H1 (cell line): ENCODE results near the gene APOA4. TPM values are rescaled to one million over a fixed set of nuclear protein-coding genes. Genes with fewer than 3 reads are reported as not detected.

Experiments used
- CTCF ChIA-PET: fragments of 300-600 bp; sonication (Branson Sonifier 250); formaldehyde crosslinking; loops from one replicate; lab custom pipeline; 2021; ENCODE audit not compliant: partially characterized antibody; lab: Charles Lee
- POLR2A ChIA-PET: fragments of 300-600 bp; sonication (Branson Sonifier 250); formaldehyde crosslinking; loops from one replicate; lab custom pipeline; 2021; ENCODE audit warnings: inconsistent platforms; ENCODE audit not compliant: partially characterized antibody; lab: Charles Lee
- DNase-seq, 2 experiments: peaks; one replicate each; pipeline versions ENCODE4 v3.0.0 to v3.0.0-alpha.2; 2010 to 2022; ENCODE audit warnings: low spot score in 2 of 2, low read depth in 1 of 2, mixed read lengths in 1 of 2
- FAIRE-seq: peaks from 2 replicates; lab custom pipeline; 2011; peaks lifted over from hg19 to GRCh38; lab: Jason Lieb, UNC
- H2AFZ ChIP-seq: 2 replicates; pipeline ENCODE4 v1.8.1; 2012; ENCODE audit warnings: low read length, inconsistent platforms
- H2AK5ac ChIP-seq: 2 replicates; pipeline ENCODE4 v1.6.1; 2013; ENCODE audit warnings: low read depth, low read length
- H2BK120ac ChIP-seq: replicated peaks from 2 replicates; pipeline ENCODE3; 2013; ENCODE audit warnings: low read depth, low read length, inconsistent platforms
- H2BK12ac ChIP-seq: 2 replicates; pipeline ENCODE4 v1.6.1; 2013; ENCODE audit warnings: low read depth, low read length
- H2BK15ac ChIP-seq: 2 replicates; pipeline ENCODE4 v1.6.1; 2013; ENCODE audit warnings: low read length
- H2BK20ac ChIP-seq: 2 replicates; pipeline ENCODE4 v1.6.1; 2013; ENCODE audit warnings: low read length
- H2BK5ac ChIP-seq: 2 replicates; pipeline ENCODE4 v1.6.1; 2013; ENCODE audit warnings: low read depth, low read length
- H3K14ac ChIP-seq: 2 replicates; pipeline ENCODE4 v1.6.1; 2013; ENCODE audit warnings: inconsistent platforms; ENCODE audit not compliant: insufficient read length
- H3K18ac ChIP-seq: 2 replicates; pipeline ENCODE4 v1.6.1; 2013; ENCODE audit warnings: low read length; ENCODE audit errors: extremely low read depth
- H3K23ac ChIP-seq: 2 replicates; pipeline ENCODE4 v1.6.1; 2013; ENCODE audit warnings: inconsistent platforms; ENCODE audit not compliant: insufficient read length
- H3K23me2 ChIP-seq: 2 replicates; pipeline ENCODE4 v1.6.1; 2013; ENCODE audit warnings: low read depth, low read length
- H3K27ac ChIP-seq: 2 replicates; pipeline ENCODE4 v1.6.1; 2011; ENCODE audit warnings: low read depth, low read length, inconsistent platforms
- H3K27me3 ChIP-seq, 4 experiments: replicated peaks in 1 of 4; 1 replicate in 1 of 4; 2 replicates in 3 of 4; pipeline versions ENCODE4 v1.6.1 to v1.8.1; 2011 to 2013; ENCODE audit warnings: low read length in 3 of 4, mild to moderate bottlenecking in 3 of 4, inconsistent platforms in 2 of 4, mixed read lengths in 2 of 4, moderate library complexity in 1 of 4; ENCODE audit not compliant: control insufficient read depth in 3 of 4, insufficient read depth in 3 of 4; ENCODE audit errors: extremely low read depth in 1 of 4
- H3K36me3 ChIP-seq, 4 experiments: 2 replicates each; pipeline versions ENCODE4 v1.6.1 to v1.8.1; 2011 to 2013; ENCODE audit warnings: mild to moderate bottlenecking in 4 of 4, low read length in 3 of 4, moderate library complexity in 2 of 4, control low read depth in 1 of 4, inconsistent platforms in 1 of 4; ENCODE audit not compliant: insufficient read depth in 4 of 4, control insufficient read depth in 2 of 4
- H3K4ac ChIP-seq: replicated peaks from 2 replicates; pipeline ENCODE3; 2013; ENCODE audit warnings: low read length, low read depth, mixed read lengths, inconsistent platforms; ENCODE audit not compliant: insufficient read length
- H3K4me1 ChIP-seq, 4 experiments: replicated peaks in 1 of 4; 1 replicate in 1 of 4; 2 replicates in 3 of 4; pipeline versions ENCODE4 v1.6.1 to v1.8.1; 2011 to 2013; ENCODE audit warnings: low read length in 3 of 4, inconsistent platforms in 2 of 4, mixed read lengths in 1 of 4; ENCODE audit not compliant: insufficient read depth in 4 of 4, control insufficient read depth in 3 of 4
- H3K4me2 ChIP-seq, 2 experiments: 2 replicates each; pipeline versions ENCODE4 v1.6.1 to v1.8.1; 2011 to 2013; ENCODE audit warnings: low read depth in 2 of 2, low read length in 2 of 2, control low read depth in 1 of 2, inconsistent platforms in 1 of 2, mild to moderate bottlenecking in 1 of 2; ENCODE audit not compliant: insufficient read depth in 1 of 2
- H3K4me3 ChIP-seq, 4 experiments: fragments of 200-600, 300-600 bp in 1 of 4; sonication (generic), shearing (Covaris generic), sonication (Bioruptor Twin) in 1 of 4; 2 replicates each; pipeline versions ENCODE4 v1.5.1 to v1.8.1; 2011 to 2016; ENCODE audit warnings: low read length in 4 of 4, low read depth in 3 of 4, control low read depth in 2 of 4, inconsistent platforms in 2 of 4, mild to moderate bottlenecking in 2 of 4, mixed read lengths in 1 of 4, moderate library complexity in 1 of 4; ENCODE audit not compliant: insufficient read depth in 2 of 4; ENCODE audit errors: extremely low read depth in 1 of 4
- H3K56ac ChIP-seq: replicated peaks from 2 replicates; pipeline ENCODE3; 2013; ENCODE audit warnings: low read depth, mild to moderate bottlenecking, mixed read lengths, low read length, inconsistent platforms; ENCODE audit not compliant: insufficient read length
- H3K79me1 ChIP-seq: 2 replicates; pipeline ENCODE4 v1.6.1; 2013; ENCODE audit warnings: low read depth, low read length, control low read depth
- H3K79me2 ChIP-seq, 2 experiments: 2 replicates each; pipeline versions ENCODE4 v1.6.1 to v1.8.1; 2012 to 2013; ENCODE audit warnings: low read length in 2 of 2, mild to moderate bottlenecking in 2 of 2, inconsistent platforms in 1 of 2; ENCODE audit not compliant: insufficient read depth in 2 of 2, control insufficient read depth in 1 of 2
- H3K9ac ChIP-seq, 4 experiments: replicated peaks in 1 of 4; 1 replicate in 1 of 4; 2 replicates in 3 of 4; pipeline versions ENCODE4 v1.6.1 to v1.8.1; 2011 to 2013; ENCODE audit warnings: low read depth in 3 of 4, low read length in 3 of 4, control low read depth in 2 of 4, mild to moderate bottlenecking in 2 of 4, moderate library complexity in 2 of 4, inconsistent platforms in 1 of 4; ENCODE audit errors: extremely low read depth in 1 of 4
- H3K9me3 ChIP-seq, 2 experiments: 2 replicates each; pipeline versions ENCODE4 v1.6.1 to v1.8.1; 2012 to 2013; ENCODE audit warnings: mild to moderate bottlenecking in 2 of 2, moderate library complexity in 2 of 2, control low read depth in 1 of 2, inconsistent platforms in 1 of 2, low read depth in 1 of 2, low read length in 1 of 2, mixed read lengths in 1 of 2; ENCODE audit not compliant: insufficient read depth in 2 of 2
- H4K20me1 ChIP-seq, 2 experiments: replicated peaks in 1 of 2; 2 replicates each; pipeline versions ENCODE3 to v1.8.1; 2011 to 2013; ENCODE audit warnings: inconsistent platforms in 2 of 2, low read length in 2 of 2, mild to moderate bottlenecking in 1 of 2; ENCODE audit not compliant: insufficient read depth in 2 of 2, control insufficient read depth in 1 of 2
- H4K5ac ChIP-seq: 2 replicates; pipeline ENCODE4 v1.6.1; 2013; ENCODE audit warnings: low read length, low read depth, mixed read lengths, inconsistent platforms; ENCODE audit not compliant: insufficient read length
- H4K8ac ChIP-seq: 2 replicates; pipeline ENCODE4 v1.8.0; 2013; ENCODE audit warnings: mild to moderate bottlenecking, moderate library complexity, low read length, inconsistent platforms; ENCODE audit not compliant: insufficient read depth; ENCODE audit errors: extremely low read depth
- H4K91ac ChIP-seq: replicated peaks from 2 replicates; pipeline ENCODE3; 2013; ENCODE audit warnings: low read length, mixed read lengths, inconsistent platforms; ENCODE audit not compliant: insufficient read length
- BACH1 ChIP-seq: IDR thresholded peaks from 2 replicates; pipeline ENCODE4 v1.6.1; 2012; ENCODE audit warnings: low read length, improper control_type of control experiment
- CBX8 ChIP-seq: fragments of 300-800, 300-1000 bp; sonication (generic); IDR thresholded peaks from 2 replicates; pipeline ENCODE4 v1.7.1; 2016; ENCODE audit warnings: low read depth, low read length, borderline replicate concordance
- EP300 ChIP-seq, 2 experiments: IDR thresholded peaks; 1 replicate in 1 of 2; 2 replicates in 1 of 2; pipeline ENCODE4 v1.6.1; 2011 to 2012; ENCODE audit warnings: low read depth in 2 of 2, low read length in 2 of 2, mild to moderate bottlenecking in 2 of 2, borderline replicate concordance in 1 of 2, inconsistent platforms in 1 of 2, moderate library complexity in 1 of 2
- JUND ChIP-seq: IDR thresholded peaks from 2 replicates; pipeline ENCODE4 v1.6.1; 2011; ENCODE audit warnings: mild to moderate bottlenecking, improper control_type of control experiment, low read length
- NANOG ChIP-seq: IDR thresholded peaks from 2 replicates; pipeline ENCODE4 v1.6.1; 2011; ENCODE audit warnings: low read length, low read depth, mild to moderate bottlenecking, inconsistent platforms; ENCODE audit not compliant: insufficient read depth, poor library complexity, severe bottlenecking
- POLR2A ChIP-seq, 2 experiments: IDR thresholded peaks; 1 replicate in 1 of 2; 2 replicates in 1 of 2; pipeline ENCODE4 v1.6.1; 2011; ENCODE audit warnings: low read depth in 2 of 2, low read length in 2 of 2, mild to moderate bottlenecking in 2 of 2; ENCODE audit errors: control extremely low read depth in 1 of 2
- SIRT6 ChIP-seq: IDR thresholded peaks from one replicate; pipeline ENCODE4 v1.7.1; 2012; ENCODE audit warnings: low read length, inconsistent platforms
- TBP ChIP-seq: IDR thresholded peaks from 2 replicates; pipeline ENCODE4 v1.6.1; 2011; ENCODE audit warnings: low read depth, low read length, improper control_type of control experiment
- USF2 ChIP-seq: IDR thresholded peaks from 2 replicates; pipeline ENCODE4 v1.6.1; 2011; ENCODE audit warnings: low read length, improper control_type of control experiment
- WGBS, 2 experiments: shearing (Covaris generic) in 1 of 2; methylation state at CpG; one replicate each; pipeline versions ENCODE4 v1.1.6 to v1.1.7; 2013 to 2015; ENCODE audit warnings: low lambda C conversion rate in 2 of 2, mixed read lengths in 2 of 2, inconsistent platforms in 1 of 2, low coverage in 1 of 2, missing lambda C conversion rate in 1 of 2; ENCODE audit not compliant: insufficient replicate concordance in 2 of 2, insufficient coverage in 1 of 2, insufficient read length in 1 of 2; ENCODE audit errors: extremely low coverage in 1 of 2, missing lambda C conversion rate in 1 of 2; 5-methylcytosine and 5-hydroxymethylcytosine counted together
- polyA plus RNA-seq, 7 experiments: library from polyadenylated mRNA; depleted of rRNA in 3 of 7; stranded (reverse) in 5 of 7; unstranded in 2 of 7; fragments of >200 nt in 5 of 7; fragments of 200-250 nt in 2 of 7; gene quantifications; 1 replicate in 5 of 7; 2 replicates in 1 of 7; 4 replicates in 1 of 7; pipeline versions ENCODE4 v1.2.1 to v1.2.3, GENCODE V29; 2011 to 2013; ENCODE audit warnings: missing spikeins in 2 of 7, mixed read lengths in 2 of 7
- total RNA-seq: library from RNA; stranded (reverse); fragmentation: NEBNext Ultra II Directional; extraction: Animal tissue kit (Norgen Biotek cat#: 25700); gene quantifications from 2 replicates; pipeline ENCODE4 v1.2.1, GENCODE V29; 2021

Gene APOA4
- total and polyA plus RNA-seq, 2 of the 8 experiments (the other 6 are each of a cell fraction or from before 2014, with no cell fraction given), result not detected

GRCh38 chr11:116787436-116787785, 35.7 kb downstream of the APOA4 start:
- TF ChIP-seq JUND (no peak), SIRT6 (no peak), CBX8 (no peak), USF2 (no peak), TBP (no peak), BACH1 (no peak), NANOG (no peak), POLR2A (IDR thresholded peaks at IDR 0.05; ENCODE audit: control extremely low read depth in 1 of 2, low read depth in 2 of 2, low read length in 2 of 2) (no peak), EP300 (IDR thresholded peaks at IDR 0.05; ENCODE audit: borderline replicate concordance in 1 of 2, low read depth in 2 of 2, low read length in 2 of 2) (no peak)
- peaks cover 0 to 15% of the 10 kb centered on the region in 2 experiments; a peak in 2 of 4 replicates for H3K79me2 ChIP-seq
- H3K23me2 ChIP-seq, result peaks cover 11% of the 10 kb centered on the region
- H3K23ac ChIP-seq, result no peak overlapping the region
- H3K36me3 ChIP-seq, result peaks cover 30 to 41% (median 35%) of the 10 kb centered on the region in 4 experiments
- H2AFZ ChIP-seq, result no peak overlapping the region
- peak overlapping the region; percentile 79 to 93 (median 85) for H3K4me3 ChIP-seq
- no peak overlapping the region for H2AK5ac ChIP-seq
- H4K8ac ChIP-seq, result peak overlapping the region; percentile 5; the same call in 1 of the 2 replicates
- peak overlapping the region; percentile 92 to 94 for H3K4me2 ChIP-seq
- no peak overlapping the region for H2BK15ac ChIP-seq
- no peak overlapping the region for H2BK20ac ChIP-seq
- H3K14ac ChIP-seq, result no peak overlapping the region
- no peak overlapping the region for H2BK5ac ChIP-seq
- ChIA-PET CTCF (interaction anchor here (0.9 to 12.1 kb wide), 10 partner anchors 8 to 439 kb away, joined by 3 to 237 read pairs (median 4); partner anchors contain the start of genes APOA1, APOA4 and APOC3), POLR2A (interaction anchor here (0.9 to 6.0 kb wide), 8 partner anchors 9 to 444 kb away, joined by 3 to 29 read pairs (median 4); partner anchors contain the start of genes APOA1, BUD13 and PCSK7)
- peak overlapping the region; percentile 65 to 78 (median 70) for H3K9ac ChIP-seq
- H4K5ac ChIP-seq, result no peak overlapping the region
- no peak overlapping the region for H2BK120ac ChIP-seq
- H4K91ac ChIP-seq, result no peak overlapping the region
- H3K4ac ChIP-seq, result no peak overlapping the region
- H2BK12ac ChIP-seq, result no peak overlapping the region
- no peak overlapping the region for H3K27ac ChIP-seq
- FAIRE-seq (no peak), DNase-seq (no peak)
- no peak overlapping the region for H3K56ac ChIP-seq
- H3K4me1 ChIP-seq, result peaks cover 2 to 9% (median 5%) of the 10 kb centered on the region in 4 experiments
- peaks cover 5% of the 10 kb centered on the region; the same call in 1 of the 2 replicates for H3K79me1 ChIP-seq
- no peak overlapping the region for H3K18ac ChIP-seq
- peaks cover 0 to 11% (median 3%) of the 10 kb centered on the region in 4 experiments; a peak in 4 of 7 replicates for H3K27me3 ChIP-seq
- H4K20me1 ChIP-seq, result no peaks in the 10 kb centered on the region
- WGBS, 2 experiments, result 4% methylated on average over 6 of the region's 15 CpGs; no CpG with 5 or more reads in 1 of the 2 experiments
- H3K9me3 ChIP-seq, result no peaks in the 10 kb centered on the region
